ENCODE data around the gene VAC14. TPM values are rescaled to one million over a fixed set of nuclear protein-coding genes. Genes with fewer than 3 reads are reported as not detected.

VAC14 gene
- polyA plus RNA-seq, 1 donor, result 40.3 TPM

GRCh38 chr16:70660672-70661350 lies 140.1 kb downstream of the VAC14 start:
- no peak overlapping the region for H3K4me3 ChIP-seq (ENCODE audit: low read length)
- peaks cover 51% of the 10 kb centered on the region for H3K36me3 ChIP-seq (ENCODE audit: control insufficient read depth, insufficient read depth, low read length)
- no peak overlapping the region for H3K27ac ChIP-seq (ENCODE audit: low read length)
- H3K9me3 ChIP-seq (ENCODE audit: control insufficient read depth, low read depth, low read length), result no peaks in the 10 kb centered on the region
- WGBS (ENCODE audit: insufficient coverage, low lambda C conversion rate), result 61% methylated on average over 2 of the region's 7 CpGs
- H3K27me3 ChIP-seq (ENCODE audit: control insufficient read depth, insufficient read depth, low read length), result no peaks in the 10 kb centered on the region
- no peak for DNase-seq
- no peaks in the 10 kb centered on the region for H3K4me1 ChIP-seq (ENCODE audit: control insufficient read depth, insufficient read depth, low read length)

GRCh38 chr16:70659953-70660671 lies 140.8 kb downstream of the VAC14 start:
- H3K27ac ChIP-seq (ENCODE audit: low read length), result no peak overlapping the region
- no peak overlapping the region for H3K4me3 ChIP-seq (ENCODE audit: low read length)
- no peaks in the 10 kb centered on the region for H3K9me3 ChIP-seq (ENCODE audit: control insufficient read depth, low read depth, low read length)
- H3K36me3 ChIP-seq (ENCODE audit: control insufficient read depth, insufficient read depth, low read length), result peaks cover 44% of the 10 kb centered on the region
- no CpG with 5 or more reads among the region's 16 CpGs for WGBS (ENCODE audit: insufficient coverage, low lambda C conversion rate)
- no peaks in the 10 kb centered on the region for H3K27me3 ChIP-seq (ENCODE audit: control insufficient read depth, insufficient read depth, low read length)
- H3K4me1 ChIP-seq (ENCODE audit: control insufficient read depth, insufficient read depth, low read length), result no peaks in the 10 kb centered on the region
- no peak for DNase-seq

GRCh38 chr16:70659546-70659945 lies 141.4 kb downstream of the VAC14 start:
- Histone ChIP-seq H3K27me3 (ENCODE audit: control insufficient read depth, insufficient read depth, low read length) (no peaks in the 10 kb centered on the region), H3K27ac (ENCODE audit: low read length) (no peak overlapping the region), H3K4me1 (ENCODE audit: control insufficient read depth, insufficient read depth, low read length) (no peaks in the 10 kb centered on the region), H3K36me3 (ENCODE audit: control insufficient read depth, insufficient read depth, low read length) (peaks cover 39% of the 10 kb centered on the region), H3K9me3 (ENCODE audit: control insufficient read depth, low read depth, low read length) (no peaks in the 10 kb centered on the region), H3K4me3 (ENCODE audit: low read length) (no peak overlapping the region)
- no CpG with 5 or more reads among the region's 12 CpGs for WGBS (ENCODE audit: insufficient coverage, low lambda C conversion rate)
- no peak for DNase-seq

DNA sequence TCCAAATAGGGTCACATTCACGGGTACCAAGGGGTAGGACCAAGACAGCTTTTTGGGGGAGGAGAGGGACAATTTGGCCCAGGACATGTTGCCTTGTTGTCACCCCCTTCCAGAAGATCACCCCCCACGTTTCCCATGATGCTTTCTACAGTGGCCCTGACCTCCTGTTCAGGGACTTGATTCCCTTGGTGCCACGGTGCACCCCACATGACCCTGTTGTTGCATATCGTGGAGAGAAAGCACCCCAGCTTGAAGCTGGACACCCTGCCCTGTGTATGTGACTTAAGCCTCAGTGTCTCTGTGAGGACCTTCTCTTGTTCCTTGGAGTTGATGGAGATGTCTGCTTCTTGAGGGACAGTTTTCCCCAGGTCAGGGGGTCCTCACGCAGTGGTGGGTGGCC lies 142.0 kb downstream of the VAC14 start:
- Histone ChIP-seq H3K9me3 (ENCODE audit: control insufficient read depth, low read depth, low read length) (no peaks in the 10 kb centered on the region), H3K4me1 (ENCODE audit: control insufficient read depth, insufficient read depth, low read length) (no peaks in the 10 kb centered on the region), H3K27me3 (ENCODE audit: control insufficient read depth, insufficient read depth, low read length) (no peaks in the 10 kb centered on the region), H3K36me3 (ENCODE audit: control insufficient read depth, insufficient read depth, low read length) (peaks cover 34% of the 10 kb centered on the region), H3K27ac (ENCODE audit: low read length) (no peak overlapping the region), H3K4me3 (ENCODE audit: low read length) (no peak overlapping the region)
- WGBS (ENCODE audit: insufficient coverage, low lambda C conversion rate), result no CpG with 5 or more reads among the region's 5 CpGs
- no peak for DNase-seq

DNA sequence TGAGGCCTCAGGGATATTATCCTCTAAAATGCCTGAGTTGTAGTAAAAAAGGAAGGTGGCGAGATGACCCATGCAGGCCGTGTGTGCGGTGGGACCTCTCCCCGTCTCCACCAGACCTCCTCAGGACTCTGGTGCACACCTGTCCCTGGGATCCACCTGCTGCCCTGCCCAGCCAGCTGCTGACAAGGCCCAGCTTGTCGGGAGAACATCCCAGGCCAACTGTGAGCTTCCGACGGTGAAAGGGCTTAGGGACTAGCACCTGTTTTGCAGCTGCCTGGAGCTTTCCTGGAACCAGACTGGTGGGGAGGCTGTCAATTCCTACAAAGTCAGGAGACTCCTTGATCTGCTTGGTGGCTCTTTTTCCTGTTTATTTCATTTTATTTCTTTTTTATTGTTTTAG lies 143.0 kb downstream of the VAC14 start:
- H3K27ac ChIP-seq (ENCODE audit: low read length), result no peak overlapping the region
- H3K4me3 ChIP-seq (ENCODE audit: low read length), result no peak overlapping the region
- no peak for DNase-seq
- H3K36me3 ChIP-seq (ENCODE audit: control insufficient read depth, insufficient read depth, low read length), result peaks cover 26% of the 10 kb centered on the region
- WGBS (ENCODE audit: insufficient coverage, low lambda C conversion rate), result no CpG with 5 or more reads among the region's 7 CpGs
- H3K9me3 ChIP-seq (ENCODE audit: control insufficient read depth, low read depth, low read length), result no peaks in the 10 kb centered on the region
- no peaks in the 10 kb centered on the region for H3K27me3 ChIP-seq (ENCODE audit: control insufficient read depth, insufficient read depth, low read length)
- no peaks in the 10 kb centered on the region for H3K4me1 ChIP-seq (ENCODE audit: control insufficient read depth, insufficient read depth, low read length)

- H3K36me3 ChIP-seq (ENCODE audit: control insufficient read depth, insufficient read depth, low read length), result peaks cover 18% of the 10 kb centered on the region
- no CpG with 5 or more reads among the region's 22 CpGs for WGBS (ENCODE audit: insufficient coverage, low lambda C conversion rate)
- no peak for DNase-seq
These were observed 144.2 kb downstream of the VAC14 start for GRCh38 chr16:70656712-70657263.

GRCh38 chr16:70656065-70656711 lies 144.8 kb downstream of the VAC14 start:
- H3K4me1 ChIP-seq (ENCODE audit: control insufficient read depth, insufficient read depth, low read length), result no peaks in the 10 kb centered on the region
- WGBS (ENCODE audit: insufficient coverage, low lambda C conversion rate), result no CpG with 5 or more reads among the region's 8 CpGs
- H3K27me3 ChIP-seq (ENCODE audit: control insufficient read depth, insufficient read depth, low read length), result no peaks in the 10 kb centered on the region
- peaks cover 17% of the 10 kb centered on the region for H3K36me3 ChIP-seq (ENCODE audit: control insufficient read depth, insufficient read depth, low read length)
- no peak overlapping the region for H3K27ac ChIP-seq (ENCODE audit: low read length)
- DNase-seq, result no peak
- H3K9me3 ChIP-seq (ENCODE audit: control insufficient read depth, low read depth, low read length), result no peaks in the 10 kb centered on the region
- H3K4me3 ChIP-seq (ENCODE audit: low read length), result no peak overlapping the region

More at GRCh38 chr16:70656712-70657263, 144.2 kb downstream of the VAC14 start:
- H3K27me3 ChIP-seq (ENCODE audit: control insufficient read depth, insufficient read depth, low read length), result no peaks in the 10 kb centered on the region
- no peaks in the 10 kb centered on the region for H3K4me1 ChIP-seq (ENCODE audit: control insufficient read depth, insufficient read depth, low read length)
- H3K9me3 ChIP-seq (ENCODE audit: control insufficient read depth, low read depth, low read length), result no peaks in the 10 kb centered on the region
- H3K4me3 ChIP-seq (ENCODE audit: low read length), result no peak overlapping the region
- H3K27ac ChIP-seq (ENCODE audit: low read length), result no peak overlapping the region

DNA sequence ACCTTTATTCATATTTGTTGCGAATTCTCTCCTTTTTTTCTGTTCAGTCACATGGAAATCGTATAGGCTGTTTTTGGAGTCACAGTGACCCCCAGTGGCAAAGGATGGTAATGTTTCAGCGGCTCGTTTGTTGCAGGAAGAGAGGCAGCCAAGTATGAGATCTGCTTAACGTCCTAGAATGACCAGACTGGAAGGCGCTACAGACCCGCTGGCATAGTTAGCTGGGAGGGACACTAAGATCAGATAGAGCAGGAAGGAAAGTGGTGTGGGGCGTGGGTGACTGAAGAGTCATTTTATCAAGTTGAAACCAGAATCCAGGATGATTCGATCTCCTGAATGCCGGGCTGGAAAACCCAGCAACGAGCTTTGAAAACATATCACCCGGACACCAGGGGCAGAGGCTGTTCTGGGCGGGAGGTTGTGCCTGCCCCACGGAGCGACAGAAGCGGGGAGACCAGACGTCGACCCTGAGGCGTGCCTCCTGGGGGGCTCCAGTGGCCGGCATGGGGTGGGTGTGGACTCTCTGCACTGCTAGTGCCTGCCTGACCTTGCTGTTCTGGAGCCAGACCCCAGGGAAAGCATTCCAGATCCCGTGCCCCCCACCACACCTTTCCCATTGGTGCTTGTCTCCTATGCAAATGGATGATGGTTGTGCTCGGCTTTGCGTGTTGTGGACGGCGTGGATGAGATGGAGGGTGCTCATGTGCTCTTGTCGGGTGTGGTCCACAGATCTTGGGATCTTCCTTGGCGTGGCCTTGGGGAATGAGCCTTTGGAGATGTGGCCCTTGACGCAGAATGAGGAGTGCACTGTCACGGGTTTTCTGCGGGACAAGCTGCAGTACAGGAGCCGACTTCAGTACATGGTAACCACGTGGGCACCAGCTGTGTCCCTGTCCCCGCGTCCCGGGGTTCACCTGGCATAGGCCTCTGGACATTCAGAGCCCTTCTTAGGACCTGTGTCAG lies 146.9 kb downstream of the VAC14 start:
- 17% methylated on average over 2 of the region's 35 CpGs for WGBS (ENCODE audit: insufficient coverage, low lambda C conversion rate)
- H3K36me3 ChIP-seq (ENCODE audit: control insufficient read depth, insufficient read depth, low read length), result peaks cover 16% of the 10 kb centered on the region
- peak; percentile 75 to 76 for DNase-seq
- H3K4me1 ChIP-seq (ENCODE audit: control insufficient read depth, insufficient read depth, low read length), result no peaks in the 10 kb centered on the region
- H3K27ac ChIP-seq (ENCODE audit: low read length), result no peak overlapping the region
- no peaks in the 10 kb centered on the region for H3K27me3 ChIP-seq (ENCODE audit: control insufficient read depth, insufficient read depth, low read length)
- H3K4me3 ChIP-seq (ENCODE audit: low read length), result no peak overlapping the region
- H3K9me3 ChIP-seq (ENCODE audit: control insufficient read depth, low read depth, low read length), result no peaks in the 10 kb centered on the region

DNA sequence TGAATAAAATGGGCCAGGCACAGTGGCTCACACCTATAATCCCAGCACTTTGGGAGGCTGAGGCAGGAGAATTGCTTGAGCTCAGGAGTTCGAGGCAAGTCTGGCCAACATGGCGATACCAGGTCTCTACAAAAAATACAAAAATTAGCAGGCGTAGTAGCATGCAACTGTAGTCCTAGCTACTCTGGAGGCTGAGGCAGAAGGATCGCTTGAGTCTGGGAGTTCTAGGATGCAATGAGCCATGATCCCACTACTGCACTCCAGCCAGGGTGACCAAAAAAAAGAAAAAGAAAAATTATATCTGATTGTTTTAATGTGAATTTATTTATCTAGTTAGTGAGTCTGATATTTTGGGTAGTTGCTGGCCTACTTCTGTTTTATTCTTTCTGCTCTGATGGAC lies 147.6 kb downstream of the VAC14 start:
- H3K4me1 ChIP-seq (ENCODE audit: control insufficient read depth, insufficient read depth, low read length), result no peaks in the 10 kb centered on the region
- no peak overlapping the region for H3K27ac ChIP-seq (ENCODE audit: low read length)
- 71% methylated on average over 1 of the region's 4 CpGs for WGBS (ENCODE audit: insufficient coverage, low lambda C conversion rate)
- DNase-seq, result no peak
- peaks cover 14% of the 10 kb centered on the region for H3K36me3 ChIP-seq (ENCODE audit: control insufficient read depth, insufficient read depth, low read length)
- H3K4me3 ChIP-seq (ENCODE audit: low read length), result no peak overlapping the region
- H3K27me3 ChIP-seq (ENCODE audit: control insufficient read depth, insufficient read depth, low read length), result no peaks in the 10 kb centered on the region
- no peaks in the 10 kb centered on the region for H3K9me3 ChIP-seq (ENCODE audit: control insufficient read depth, low read depth, low read length)
